Muscle of leg (tissue), 11 donors: ENCODE measurements around the gene PACC1. TPM values are rescaled to one million over a fixed set of nuclear protein-coding genes. Genes with fewer than 3 reads are reported as not detected.
"Not testable (repeated sequence)": the region's sequence is repeated elsewhere in the genome, so short reads cannot be mapped to it uniquely, and the experiment has no call there.

ENCODE experiments used
- DNase-seq: peaks from one replicate; pipeline ENCODE4 v3.0.0; 2013
- H3K27ac ChIP-seq: one replicate; pipeline ENCODE4 v1.5.1; 2013; ENCODE audit warnings: mild to moderate bottlenecking, low read length, control low read depth
- H3K27me3 ChIP-seq: one replicate; pipeline ENCODE4 v1.6.1; 2013; ENCODE audit warnings: low read length; ENCODE audit not compliant: control insufficient read depth, insufficient read depth
- H3K36me3 ChIP-seq: one replicate; pipeline ENCODE4 v1.6.1; 2013; ENCODE audit warnings: low read length; ENCODE audit not compliant: control insufficient read depth, insufficient read depth
- H3K4me1 ChIP-seq: one replicate; pipeline ENCODE4 v1.6.1; 2013; ENCODE audit warnings: low read length; ENCODE audit not compliant: control insufficient read depth, insufficient read depth
- H3K4me3 ChIP-seq: one replicate; pipeline ENCODE4 v1.5.1; 2013; ENCODE audit warnings: low read length, control low read depth
- H3K9me3 ChIP-seq: replicated peaks from 2 replicates; pipeline ENCODE4 v1.6.1; 2013; ENCODE audit warnings: low read depth, low read length; ENCODE audit not compliant: control insufficient read depth
- WGBS: methylation state at CpG from one replicate; pipeline ENCODE4 v1.1.5; 2013; ENCODE audit warnings: missing lambda C conversion rate; ENCODE audit not compliant: insufficient coverage; 5-methylcytosine and 5-hydroxymethylcytosine counted together
- polyA plus RNA-seq, 8 donors: library from polyadenylated mRNA; unstranded; fragments of 120-200 nt; gene quantifications; one replicate each; pipeline versions ENCODE4 v1.2.1 to v1.2.3, GENCODE V29; 2013; ENCODE audit warnings: inconsistent platforms in 1 of 8, low replicate concordance in 1 of 8; ENCODE audit not compliant: insufficient read length in 8 of 8, insufficient read depth in 1 of 8
- total RNA-seq: library from RNA; stranded (reverse); fragments of 120-200 nt; gene quantifications from one replicate; pipeline ENCODE4 v1.2.4, GENCODE V29; 2013

PACC1 gene
- total and polyA plus RNA-seq, 9 donors = 6.6 to 9.2 (median 7.1) TPM

GRCh38 chr1:212344905-212345304 lies 69.8 kb downstream of the PACC1 start:
- no peaks in the 10 kb centered on the region for H3K9me3 ChIP-seq
- no peak for DNase-seq
- H3K27me3 ChIP-seq = no peaks in the 10 kb centered on the region
- no CpG with 5 or more reads among the region's 4 CpGs for WGBS
- no peak overlapping the region for H3K4me3 ChIP-seq
- H3K27ac ChIP-seq = no peak overlapping the region
- no peaks in the 10 kb centered on the region for H3K4me1 ChIP-seq
- peaks cover 9% of the 10 kb centered on the region for H3K36me3 ChIP-seq

- Histone ChIP-seq H3K36me3 (peaks cover 3% of the 10 kb centered on the region), H3K4me3 (no peak overlapping the region), H3K4me1 (no peaks in the 10 kb centered on the region), H3K27me3 (no peaks in the 10 kb centered on the region), H3K27ac (no peak overlapping the region), H3K9me3 (no peaks in the 10 kb centered on the region)
- no peak for DNase-seq
- WGBS = no CpG with 5 or more reads among the region's 1 CpG
Observed at GRCh38 chr1:212341090-212341489, 73.6 kb downstream of the PACC1 start.

GRCh38 chr1:212329105-212329504 lies 85.6 kb downstream of the PACC1 start:
- no peak overlapping the region for H3K27ac ChIP-seq
- no peaks in the 10 kb centered on the region for H3K9me3 ChIP-seq
- H3K27me3 ChIP-seq = no peaks in the 10 kb centered on the region
- peaks cover 2% of the 10 kb centered on the region for H3K36me3 ChIP-seq
- WGBS = no CpG with 5 or more reads among the region's 2 CpGs
- H3K4me1 ChIP-seq = no peaks in the 10 kb centered on the region
- no peak for DNase-seq
- no peak overlapping the region for H3K4me3 ChIP-seq

GRCh38 chr1:212328248-212328647 lies 86.4 kb downstream of the PACC1 start:
- no peaks in the 10 kb centered on the region for H3K9me3 ChIP-seq
- H3K36me3 ChIP-seq = no peaks in the 10 kb centered on the region
- 90% methylated on average over 3 of the region's 4 CpGs for WGBS
- no peaks in the 10 kb centered on the region for H3K27me3 ChIP-seq
- no peak overlapping the region for H3K4me3 ChIP-seq
- DNase-seq = no peak
- no peaks in the 10 kb centered on the region for H3K4me1 ChIP-seq
- no peak overlapping the region for H3K27ac ChIP-seq

GRCh38 chr1:212326541-212326940 lies 88.1 kb downstream of the PACC1 start:
- Histone ChIP-seq H3K27me3 (no peaks in the 10 kb centered on the region), H3K36me3 (no peaks in the 10 kb centered on the region), H3K27ac (no peak overlapping the region), H3K9me3 (no peaks in the 10 kb centered on the region), H3K4me3 (no peak overlapping the region), H3K4me1 (no peaks in the 10 kb centered on the region)
- no CpG with 5 or more reads among the region's 3 CpGs for WGBS
- DNase-seq = no peak

- Histone ChIP-seq H3K36me3 (no peaks in the 10 kb centered on the region), H3K27ac (no peak overlapping the region), H3K4me3 (no peak overlapping the region), H3K27me3 (no peaks in the 10 kb centered on the region), H3K9me3 (no peaks in the 10 kb centered on the region), H3K4me1 (no peaks in the 10 kb centered on the region)
- DNase-seq = no peak
- WGBS = no CpG with 5 or more reads among the region's 3 CpGs
Observed at GRCh38 chr1:212323066-212323465, 91.6 kb downstream of the PACC1 start.

GRCh38 chr1:212321031-212321430 lies 93.7 kb downstream of the PACC1 start:
- not testable (repeated sequence) for H3K4me1 ChIP-seq, H3K27me3 ChIP-seq, H3K27ac ChIP-seq

GRCh38 chr1:212317916-212318315 lies 96.8 kb downstream of the PACC1 start:
- Histone ChIP-seq H3K4me1 (no peaks in the 10 kb centered on the region), H3K27me3 (no peaks in the 10 kb centered on the region), H3K9me3 (no peaks in the 10 kb centered on the region), H3K4me3 (no peak overlapping the region), H3K36me3 (no peaks in the 10 kb centered on the region), H3K27ac (no peak overlapping the region)
- WGBS = 75% methylated on average over 2 of the region's 2 CpGs
- DNase-seq = no peak

More at GRCh38 chr1:212321031-212321430, 93.7 kb downstream of the PACC1 start:
- H3K36me3 ChIP-seq, DNase-seq, H3K4me3 ChIP-seq, H3K9me3 ChIP-seq: not testable (repeated sequence)
- no CpG with 5 or more reads among the region's 34 CpGs for WGBS

- no peaks in the 10 kb centered on the region for H3K4me1 ChIP-seq
- no peaks in the 10 kb centered on the region for H3K36me3 ChIP-seq
- no peak overlapping the region for H3K4me3 ChIP-seq
- no peaks in the 10 kb centered on the region for H3K9me3 ChIP-seq
- no peak for DNase-seq
- H3K27ac ChIP-seq = no peak overlapping the region
- H3K27me3 ChIP-seq = no peaks in the 10 kb centered on the region
Observed at GRCh38 chr1:212315907-212316306, 98.8 kb downstream of the PACC1 start.

GRCh38 chr1:212315184-212315583 lies 99.5 kb downstream of the PACC1 start:
- no peak for DNase-seq
- H3K4me3 ChIP-seq = no peak overlapping the region
- no peaks in the 10 kb centered on the region for H3K4me1 ChIP-seq
- H3K36me3 ChIP-seq = no peaks in the 10 kb centered on the region
- no peaks in the 10 kb centered on the region for H3K9me3 ChIP-seq
- H3K27me3 ChIP-seq = no peaks in the 10 kb centered on the region
- H3K27ac ChIP-seq = no peak overlapping the region
- no CpG with 5 or more reads among the region's 2 CpGs for WGBS
